Measurements from ENCODE around the gene FMOD. TPM values are rescaled to one million over a fixed set of nuclear protein-coding genes. Genes with fewer than 3 reads are reported as not detected.

The FMOD gene
- polyA plus RNA-seq, 1 experiment, result 5.4 TPM

- H3K4me3 ChIP-seq (ENCODE audit: low read depth, low read length), result no peak overlapping the region
- no peak for DNase-seq (ENCODE audit: low read depth, low spot score)
- H3K27ac ChIP-seq (ENCODE audit: low read depth, low read length), result no peak overlapping the region
- no peak for TF ChIP-seq CTCF (IDR thresholded peaks at IDR 0.05; ENCODE audit: low read depth, low read length)
- no peaks in the 10 kb centered on the region for H3K9me3 ChIP-seq (ENCODE audit: control insufficient read depth, insufficient read depth, low read length)
- POLR2A ChIA-PET, result no interaction called here
- H3K27me3 ChIP-seq (ENCODE audit: control insufficient read depth, insufficient read depth, low read length), result peaks cover 45% of the 10 kb centered on the region
- CTCF ChIA-PET, result no interaction called here
Observed at GRCh38 chr1:203382026-203382425, 31.1 kb upstream of the FMOD start.

- TF ChIP-seq CTCF (IDR thresholded peaks at IDR 0.05; ENCODE audit: low read depth, low read length), result no peak
- Histone ChIP-seq H3K9me3 (ENCODE audit: control insufficient read depth, insufficient read depth, low read length) (no peaks in the 10 kb centered on the region), H3K4me3 (ENCODE audit: low read depth, low read length) (no peak overlapping the region), H3K27ac (ENCODE audit: low read depth, low read length) (no peak overlapping the region), H3K27me3 (ENCODE audit: control insufficient read depth, insufficient read depth, low read length) (peaks cover 45% of the 10 kb centered on the region)
- CTCF ChIA-PET, result interaction anchor here (0.6 to 3.0 kb wide), 2 partner anchors 107 to 111 kb away, joined by 3 to 11 read pairs; no protein-coding TSS in a partner anchor
- DNase-seq (ENCODE audit: low read depth, low spot score), result no peak
- POLR2A ChIA-PET, result no interaction called here
Observed at GRCh38 chr1:203381151-203381751, 30.3 kb upstream of the FMOD start.

GRCh38 chr1:203380420-203381150 is 29.7 kb upstream of the FMOD start:
- H3K27ac ChIP-seq (ENCODE audit: low read depth, low read length), result no peak overlapping the region
- POLR2A ChIA-PET, result interaction anchor here (0.7 to 2.1 kb wide), 3 partner anchors 21 to 53 kb away, joined by 3 to 13 read pairs (median 3); no protein-coding TSS in a partner anchor
- DNase-seq (ENCODE audit: low read depth, low spot score), result no peak
- CTCF ChIA-PET, result interaction anchor here (0.6 to 3.0 kb wide), 2 partner anchors 108 to 384 kb away, joined by 3 to 11 read pairs; no protein-coding TSS in a partner anchor
- H3K9me3 ChIP-seq (ENCODE audit: control insufficient read depth, insufficient read depth, low read length), result no peaks in the 10 kb centered on the region
- no peak for TF ChIP-seq CTCF (IDR thresholded peaks at IDR 0.05; ENCODE audit: low read depth, low read length)
- no peak overlapping the region for H3K4me3 ChIP-seq (ENCODE audit: low read depth, low read length)
- peaks cover 46% of the 10 kb centered on the region for H3K27me3 ChIP-seq (ENCODE audit: control insufficient read depth, insufficient read depth, low read length)

GRCh38 chr1:203379825-203380224 is 28.9 kb upstream of the FMOD start:
- DNase-seq (ENCODE audit: low read depth, low spot score), result no peak
- Histone ChIP-seq H3K9me3 (ENCODE audit: control insufficient read depth, insufficient read depth, low read length) (no peaks in the 10 kb centered on the region), H3K4me3 (ENCODE audit: low read depth, low read length) (no peak overlapping the region), H3K27me3 (ENCODE audit: control insufficient read depth, insufficient read depth, low read length) (peaks cover 46% of the 10 kb centered on the region), H3K27ac (ENCODE audit: low read depth, low read length) (peak overlapping the region; percentile 53)
- ChIA-PET CTCF (interaction anchor here (0.6 to 4.0 kb wide), 8 partner anchors 21 to 968 kb away, joined by 3 to 18 read pairs (median 4); no protein-coding TSS in a partner anchor), POLR2A (interaction anchor here (0.7 to 2.1 kb wide), 5 partner anchors 21 to 61 kb away, joined by 3 to 13 read pairs (median 3); no protein-coding TSS in a partner anchor)
- TF ChIP-seq CTCF (IDR thresholded peaks at IDR 0.05; ENCODE audit: low read depth, low read length), result no peak
